K562 (cell line): ENCODE measurements around the gene CDC42EP3. TPM values are rescaled to one million over a fixed set of nuclear protein-coding genes. Genes with fewer than 3 reads are reported as not detected.

Source experiments
- ATAC-seq: fragments of 200-7000 bp; cut with Tn5 transposase; 3 replicates; pipeline ENCODE4 v1.9.1; 2020; ENCODE audit warnings: moderate library complexity
- BruUV-seq: library from RNA; stranded (reverse); fragments of 400-500 nt; replicated peaks from 2 replicates; lab custom pipeline; 2021; lab: Mats Ljungman, UMichigan
- CTCF ChIA-PET: fragments of 300-600 bp; formaldehyde crosslinking; extraction: SDS; loops from one replicate; lab custom pipeline; 2021; ENCODE audit warnings: low intra/inter-chr PET ratio; lab: Yijun Ruan, JAX
- POLR2A ChIA-PET: fragments of 300-600, 350-650 bp; sonication (Branson Sonifier 250); formaldehyde crosslinking; extraction: SDS; loops from one replicate; lab custom pipeline; 2021; ENCODE audit warnings: antibody characterized with exemption, inconsistent platforms; lab: Yijun Ruan, JAX
- DNase-seq, 4 experiments: peaks; one replicate each; pipeline versions ENCODE4 v3.0.0 to v3.0.0-alpha.2; 2011 to 2018; ENCODE audit warnings: low spot score in 3 of 4, mixed read lengths in 3 of 4; ENCODE audit errors: extremely low read depth in 1 of 4
- FAIRE-seq: peaks from 2 replicates; lab custom pipeline; 2011; peaks lifted over from hg19 to GRCh38; lab: Jason Lieb, UNC
- H2AFZ ChIP-seq: 2 replicates; pipeline ENCODE4 v1.6.0; 2011; ENCODE audit warnings: low read depth, low read length, control low read depth, inconsistent platforms
- H3K27ac ChIP-seq: fragments of 200-600 bp; 3 replicates; pipeline ENCODE4 v1.8.0; 2011; ENCODE audit warnings: low read depth, mild to moderate bottlenecking, control low read depth, inconsistent platforms, low read length, moderate library complexity, mixed read lengths; ENCODE audit errors: extremely low read depth
- H3K27me3 ChIP-seq, 2 experiments: fragments of 300-600 bp in 1 of 2; 2 replicates in 1 of 2; 3 replicates in 1 of 2; pipeline versions ENCODE4 v1.6.0 to v1.8.0; 2011; ENCODE audit warnings: inconsistent platforms in 2 of 2, low read length in 2 of 2, mild to moderate bottlenecking in 1 of 2, mixed read lengths in 1 of 2, moderate library complexity in 1 of 2; ENCODE audit not compliant: control insufficient read depth in 2 of 2, insufficient read depth in 2 of 2
- H3K36me3 ChIP-seq: fragments of 300-600 bp; 3 replicates; pipeline ENCODE4 v1.8.0; 2011; ENCODE audit warnings: mild to moderate bottlenecking, low read length, inconsistent platforms; ENCODE audit not compliant: control insufficient read depth, insufficient read depth
- H3K4me1 ChIP-seq, 2 experiments: fragments of 200-600 bp in 1 of 2; replicated peaks in 1 of 2; 2 replicates in 1 of 2; 3 replicates in 1 of 2; pipeline versions ENCODE4 v1.5.1 to v1.8.0; 2011; ENCODE audit warnings: inconsistent platforms in 2 of 2, low read length in 2 of 2, mild to moderate bottlenecking in 1 of 2, mixed read lengths in 1 of 2, moderate library complexity in 1 of 2; ENCODE audit not compliant: control insufficient read depth in 2 of 2, insufficient read depth in 2 of 2
- H3K4me2 ChIP-seq: 2 replicates; pipeline ENCODE4 v1.6.1; 2011; ENCODE audit warnings: low read length, control low read depth, inconsistent platforms, mixed read lengths; ENCODE audit not compliant: insufficient read depth
- H3K4me3 ChIP-seq: fragments of 200-600 bp; sonication (generic), shearing (Covaris generic); 2 replicates; pipeline ENCODE4 v1.5.1; 2016; ENCODE audit warnings: control low read depth, inconsistent platforms
- H3K79me2 ChIP-seq: fragments of 200-600 bp; 3 replicates; pipeline ENCODE4 v1.8.0; 2011; ENCODE audit warnings: low read length, inconsistent platforms; ENCODE audit not compliant: control insufficient read depth, insufficient read depth
- H3K9ac ChIP-seq, 2 experiments: 2 replicates each; pipeline versions ENCODE4 v1.6.0 to v1.6.1; 2011; ENCODE audit warnings: low read depth in 2 of 2, low read length in 2 of 2, control low read depth in 1 of 2, inconsistent platforms in 1 of 2, mild to moderate bottlenecking in 1 of 2, mixed read lengths in 1 of 2; ENCODE audit not compliant: insufficient read depth in 1 of 2
- H3K9me1 ChIP-seq: one replicate; pipeline ENCODE4 v1.6.0; 2011; ENCODE audit warnings: inconsistent platforms, mild to moderate bottlenecking, low read length, moderate library complexity; ENCODE audit not compliant: control insufficient read depth, insufficient read depth
- H3K9me3 ChIP-seq: replicated peaks from 2 replicates; pipeline ENCODE4 v1.5.1; 2011; ENCODE audit warnings: low read depth, low read length, inconsistent platforms; ENCODE audit not compliant: control insufficient read depth, insufficient read depth
- H4K20me1 ChIP-seq: replicated peaks from 2 replicates; pipeline ENCODE4 v1.6.1; 2011; ENCODE audit warnings: low read length, inconsistent platforms, mixed read lengths; ENCODE audit not compliant: control insufficient read depth, insufficient read depth
- CEBPB ChIP-seq: fragments of 450-650 bp; IDR thresholded peaks from 2 replicates; pipeline ENCODE4 v1.6.1; 2016; ENCODE audit warnings: missing genetic modification characterization, missing compliant biosample characterization
- CEBPG ChIP-seq, 3 experiments: fragments of 200-800 bp in 1 of 3; sonication (Bioruptor generic) in 1 of 3; sonication (generic) in 1 of 3; formaldehyde crosslinking in 1 of 3; IDR thresholded peaks in 2 of 3; conservative IDR thresholded peaks in 1 of 3; 2 replicates each; pipeline versions ENCODE4 v1.6.1 to v1.8.0; 2016 to 2022; ENCODE audit warnings: missing compliant biosample characterization in 2 of 3, missing genetic modification characterization in 2 of 3, mild to moderate bottlenecking in 1 of 3, missing genetic modification reagents in 1 of 3
- DNMT1 ChIP-seq: fragments of 450-650 bp; IDR thresholded peaks from 2 replicates; pipeline ENCODE4 v1.6.1; 2016; ENCODE audit warnings: antibody characterized with exemption, mild to moderate bottlenecking
- FOS ChIP-seq: IDR thresholded peaks from 3 replicates; pipeline ENCODE4 v1.6.1; 2011; ENCODE audit not compliant: insufficient read length; ENCODE audit errors: extremely low read depth
- PRMT5 ChIP-seq: sonication (generic); formaldehyde crosslinking; IDR thresholded peaks from 2 replicates; pipeline ENCODE4 v1.5.0; 2020; ENCODE audit warnings: missing genetic modification reagents
- ZNF165 ChIP-seq: fragments of 250-450 bp; sonication (Bioruptor Pico); IDR thresholded peaks from 2 replicates; pipeline ENCODE4 v1.4.0; 2020; ENCODE audit warnings: borderline replicate concordance
- ZNF766 ChIP-seq: fragments of 200-800 bp; sonication (Bioruptor generic); conservative IDR thresholded peaks from 2 replicates; pipeline ENCODE4 v1.6.1; 2016; ENCODE audit warnings: missing genetic modification characterization, missing compliant biosample characterization
- WGBS: fragments of 100-300 bp; shearing (Covaris generic); methylation state at CpG from one replicate; pipeline ENCODE4 v1.1.6; 2016; ENCODE audit warnings: low coverage, mixed read lengths; ENCODE audit not compliant: insufficient coverage; ENCODE audit errors: missing lambda C conversion rate; 5-methylcytosine and 5-hydroxymethylcytosine counted together
- in situ Hi-C: fragments of 300-500 bp; cut with MboI; formaldehyde crosslinking; loops from 4 replicates; pipeline ENCODE4 v1.15.0; 2018; ENCODE audit warnings: inconsistent platforms, mixed read lengths
- intact Hi-C: fragments of 100-400 bp; cut with micrococcal nuclease; formaldehyde crosslinking; loops from 2 replicates; pipeline ENCODE4 v1.14.2; 2022
- polyA plus RNA-seq, 8 experiments: library from polyadenylated mRNA; depleted of rRNA in 4 of 8; stranded (reverse) in 5 of 8; unstranded in 3 of 8; fragments of >200 nt; fragmentation: Nextera tagmentation in 2 of 8; fragmentation: Illumina TruSeq in 1 of 8; extraction: Ambion mirVana in 2 of 8; extraction: Trizol in 1 of 8; gene quantifications; 2 replicates each; pipeline versions ENCODE4 v1.2.1 to v1.2.3, GENCODE V29; 2011 to 2014; ENCODE audit warnings: inconsistent platforms in 1 of 8, missing spikeins in 1 of 8
- total RNA-seq, 7 experiments: library from RNA; depleted of rRNA in 6 of 7; stranded (reverse); fragments of >200 nt in 6 of 7; fragmentation: Illumina TruSeq in 2 of 7; extraction: Trizol in 2 of 7; gene quantifications; 2 replicates each; pipeline versions ENCODE4 v1.2.1 to v1.2.3, GENCODE V29; 2011 to 2021; ENCODE audit warnings: low replicate concordance in 1 of 7
- TF ChIP-seq, protein P1 (sequence below): IDR thresholded peaks from 2 replicates; pipeline ENCODE4 v1.6.1; 2012; ENCODE audit warnings: low read depth, low read length, improper control_type of control experiment, borderline replicate concordance

The CDC42EP3 gene
- total and polyA plus RNA-seq, 9 of the 15 experiments (the other 6 are each of a cell fraction or from before 2014, with no cell fraction given), result 0.72 to 6.4 (median 2.0) TPM

DNA sequence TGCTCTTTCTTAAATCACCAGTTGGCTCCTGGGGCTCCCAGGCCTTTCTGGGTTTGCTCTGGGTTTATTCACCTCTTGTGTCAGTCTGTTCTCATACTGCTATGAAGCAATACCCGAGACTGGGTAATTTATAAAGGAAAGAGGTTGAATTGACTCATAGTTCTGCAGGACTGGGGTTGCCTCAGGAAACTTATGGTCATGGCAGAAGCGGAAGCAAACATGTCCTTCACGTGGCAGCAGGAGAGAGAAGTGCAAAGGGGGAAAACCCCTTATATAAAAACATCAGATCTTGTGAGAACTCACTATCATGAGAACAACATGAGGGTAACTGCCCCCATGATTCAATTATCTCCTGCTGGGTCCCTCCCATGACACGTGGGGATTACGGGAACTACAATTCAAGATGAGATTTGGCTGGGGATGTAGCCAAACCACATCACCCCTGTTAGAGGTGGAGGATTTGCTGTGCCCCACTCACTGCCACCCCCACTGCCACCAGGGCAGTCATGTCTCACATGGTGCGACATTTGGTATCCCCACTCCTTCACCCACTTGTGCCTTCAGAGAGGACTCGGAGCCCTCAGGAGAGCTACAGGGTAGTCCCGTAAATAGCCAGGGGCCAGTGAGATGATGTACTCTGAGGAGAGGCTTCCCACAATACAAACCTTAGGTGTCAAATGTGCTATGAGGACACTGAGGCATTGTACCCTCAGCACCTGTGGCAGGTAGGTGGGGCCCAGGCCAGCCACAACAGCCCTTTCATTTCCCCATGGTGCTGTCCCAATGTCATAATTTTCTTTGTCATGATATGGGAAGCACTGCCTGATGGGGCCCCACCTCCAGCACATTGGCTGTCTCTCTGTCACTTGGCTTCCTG is 35.7 kb downstream of the CDC42EP3 start:
- H4K20me1 ChIP-seq, result no peaks in the 10 kb centered on the region
- intact Hi-C loops, result no loop called here
- TF ChIP-seq, protein P1, sequence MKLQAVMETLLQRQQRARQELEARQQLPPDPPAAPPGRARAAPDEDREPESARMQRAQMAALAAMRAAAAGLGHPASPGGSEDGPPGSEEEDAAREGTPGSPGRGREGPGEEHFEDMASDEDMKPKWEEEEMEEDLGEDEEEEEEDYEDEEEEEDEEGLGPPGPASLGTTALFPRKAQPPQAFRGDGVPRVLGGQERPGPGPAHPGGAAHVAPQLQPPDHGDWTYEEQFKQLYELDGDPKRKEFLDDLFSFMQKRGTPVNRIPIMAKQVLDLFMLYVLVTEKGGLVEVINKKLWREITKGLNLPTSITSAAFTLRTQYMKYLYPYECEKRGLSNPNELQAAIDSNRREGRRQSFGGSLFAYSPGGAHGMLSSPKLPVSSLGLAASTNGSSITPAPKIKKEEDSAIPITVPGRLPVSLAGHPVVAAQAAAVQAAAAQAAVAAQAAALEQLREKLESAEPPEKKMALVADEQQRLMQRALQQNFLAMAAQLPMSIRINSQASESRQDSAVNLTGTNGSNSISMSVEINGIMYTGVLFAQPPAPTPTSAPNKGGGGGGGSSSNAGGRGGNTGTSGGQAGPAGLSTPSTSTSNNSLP, result no peak
- TF ChIP-seq ZNF165 (CRISPR knock-in tag) (no peak), ZNF766 (CRISPR knock-in tag) (peak; percentile 53; the same call in 1 of the 2 replicates), CEBPG (CRISPR knock-in tag; IDR thresholded peaks at IDR 0.05) (no peak), CEBPG (tag; conservative IDR thresholded peaks at IDR 0.05 in 1 of 2, IDR thresholded peaks at IDR 0.05 in 1 of 2) (peak; percentile 71 to 78), FOS (no peak), CEBPB (peak; percentile 17; the same call in 1 of the 2 replicates), PRMT5 (no peak), DNMT1 (no peak)
- TF ChIP-seq, all 486 proteins: peak for 3
- Histone ChIP-seq H3K9me1 (no peaks in the 10 kb centered on the region), H3K9me3 (no peaks in the 10 kb centered on the region), H3K36me3 (no peaks in the 10 kb centered on the region), H3K4me1 (no peaks in the 10 kb centered on the region), H3K79me2 (no peaks in the 10 kb centered on the region), H3K4me2 (no peak overlapping the region), H3K27me3 (no peaks in the 10 kb centered on the region), H3K4me3 (no peak overlapping the region), H3K9ac (no peak overlapping the region), H3K27ac (no peak overlapping the region), H2AFZ (no peak overlapping the region)
- WGBS, result 43% methylated on average over 8 of the region's 8 CpGs
- BruUV-seq, result no TSS peak
- CTCF ChIA-PET, result no interaction called here
- DNase-seq (no peak), FAIRE-seq (no peak), ATAC-seq (no peak)
- in situ Hi-C loops, result no loop called here
- POLR2A ChIA-PET, result interaction anchor here (0.6 kb wide), 1 partner anchor 470 kb away, joined by 3 read pairs; no protein-coding TSS in a partner anchor
